ENCODE results near the gene PARVG. TPM values are rescaled to one million over a fixed set of nuclear protein-coding genes. Genes with fewer than 3 reads are reported as not detected.

Gene PARVG
- total and polyA plus RNA-seq, 2 of the 13 experiments (the other 11 are each of a cell fraction or from before 2014, with no cell fraction given): not detected

DNA sequence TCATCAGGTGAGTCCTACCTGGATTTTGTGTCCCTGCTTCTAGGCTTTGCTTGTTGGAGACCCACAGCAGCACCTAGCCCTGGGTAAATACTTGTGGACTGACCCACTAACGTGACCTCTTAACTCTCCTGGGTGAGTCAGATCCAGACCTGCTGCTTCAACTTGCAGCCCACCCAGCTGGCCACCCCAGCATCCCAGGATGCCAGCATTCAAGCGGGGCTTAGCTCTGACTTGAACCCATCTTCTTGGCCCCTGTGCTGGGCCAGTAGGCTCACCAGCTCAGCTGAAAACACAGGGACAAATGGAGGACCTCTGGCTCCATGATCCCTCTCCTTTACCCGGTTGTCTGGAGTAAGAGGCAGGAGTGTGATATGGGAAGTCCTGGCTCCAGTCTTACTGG lies 33.5 kb downstream of the PARVG start (continued):
- TF ChIP-seq KLF13 (CRISPR knock-in tag; IDR thresholded peaks at IDR 0.05) (no peak), HES4 (CRISPR knock-in tag; IDR thresholded peaks at IDR 0.05; ENCODE audit: borderline replicate concordance) (no peak), PAX8 (CRISPR knock-in tag; IDR thresholded peaks at IDR 0.05; ENCODE audit: borderline replicate concordance) (no peak)

DNA sequence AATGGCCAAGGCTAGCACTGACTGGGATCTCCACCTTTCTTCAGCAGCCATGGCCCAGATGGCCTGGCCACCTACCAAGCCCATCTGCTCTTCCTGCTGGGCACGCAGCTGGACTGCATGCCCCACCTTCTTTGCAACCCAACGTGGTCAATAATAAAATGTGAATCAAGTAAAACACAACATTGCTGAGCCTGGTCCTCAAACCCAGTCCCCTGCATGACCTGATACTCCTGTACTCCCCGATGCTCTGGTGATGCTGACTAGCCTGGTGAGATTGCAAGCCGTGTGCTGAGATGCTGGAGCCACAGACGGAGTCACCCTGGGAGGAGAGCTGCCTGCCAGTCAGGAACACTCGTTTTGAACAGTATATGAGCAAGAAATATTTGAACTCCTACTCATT lies 34.0 kb downstream of the PARVG start:
- no peak for ATAC-seq
- 5% methylated on average over 4 of the region's 6 CpGs for WGBS (ENCODE audit: low lambda C conversion rate)

More for the DNA sequence above, 34.0 kb downstream of the PARVG start:
- Histone ChIP-seq H2AFZ (ENCODE audit: low read length) (no peak overlapping the region), H3K9me3 (ENCODE audit: low read length) (no peaks in the 10 kb centered on the region), H3K79me2 (ENCODE audit: insufficient read depth, low read length) (no peaks in the 10 kb centered on the region), H4K20me1 (ENCODE audit: insufficient read depth, low read length) (no peaks in the 10 kb centered on the region), H3K9ac (ENCODE audit: insufficient read depth, low read depth, low read length) (no peak overlapping the region), H3K4me2 (ENCODE audit: low read depth, low read length) (no peak overlapping the region), H3K27me3 (ENCODE audit: control insufficient read depth in 1 of 2, insufficient read depth in 2 of 2, low read length in 2 of 2) (peaks cover 0 to 6% of the 10 kb centered on the region in 2 experiments; a peak in 2 of 5 replicates), H3K36me3 (replicated peaks in 1 of 2; ENCODE audit: control insufficient read depth in 1 of 2, insufficient read depth in 2 of 2, low read length in 2 of 2) (no peaks in the 10 kb centered on the region), H3K4me3 (replicated peaks in 1 of 3; ENCODE audit: insufficient read depth in 1 of 3, low read depth in 2 of 3, low read length in 3 of 3) (no peak overlapping the region), H3K27ac (ENCODE audit: extremely low read length, insufficient read depth, low read length) (no peak overlapping the region), H3K4me1 (ENCODE audit: insufficient read depth, low read length) (no peaks in the 10 kb centered on the region)
- ChIA-PET CTCF (ENCODE audit: low intra/inter-chr PET ratio, low total read pairs) (no interaction called here), POLR2A (no interaction called here)
- in situ Hi-C loops (cut with HindIII; ENCODE audit: extremely low pct_ligation_motif_present, low pct_unique_long_range_greater_than_20kb) (no loop called here), intact Hi-C loops (cut with micrococcal nuclease; ENCODE audit: unreplicated experiment) (no loop called here)
- FAIRE-seq: no peak
- TF ChIP-seq, protein P1, sequence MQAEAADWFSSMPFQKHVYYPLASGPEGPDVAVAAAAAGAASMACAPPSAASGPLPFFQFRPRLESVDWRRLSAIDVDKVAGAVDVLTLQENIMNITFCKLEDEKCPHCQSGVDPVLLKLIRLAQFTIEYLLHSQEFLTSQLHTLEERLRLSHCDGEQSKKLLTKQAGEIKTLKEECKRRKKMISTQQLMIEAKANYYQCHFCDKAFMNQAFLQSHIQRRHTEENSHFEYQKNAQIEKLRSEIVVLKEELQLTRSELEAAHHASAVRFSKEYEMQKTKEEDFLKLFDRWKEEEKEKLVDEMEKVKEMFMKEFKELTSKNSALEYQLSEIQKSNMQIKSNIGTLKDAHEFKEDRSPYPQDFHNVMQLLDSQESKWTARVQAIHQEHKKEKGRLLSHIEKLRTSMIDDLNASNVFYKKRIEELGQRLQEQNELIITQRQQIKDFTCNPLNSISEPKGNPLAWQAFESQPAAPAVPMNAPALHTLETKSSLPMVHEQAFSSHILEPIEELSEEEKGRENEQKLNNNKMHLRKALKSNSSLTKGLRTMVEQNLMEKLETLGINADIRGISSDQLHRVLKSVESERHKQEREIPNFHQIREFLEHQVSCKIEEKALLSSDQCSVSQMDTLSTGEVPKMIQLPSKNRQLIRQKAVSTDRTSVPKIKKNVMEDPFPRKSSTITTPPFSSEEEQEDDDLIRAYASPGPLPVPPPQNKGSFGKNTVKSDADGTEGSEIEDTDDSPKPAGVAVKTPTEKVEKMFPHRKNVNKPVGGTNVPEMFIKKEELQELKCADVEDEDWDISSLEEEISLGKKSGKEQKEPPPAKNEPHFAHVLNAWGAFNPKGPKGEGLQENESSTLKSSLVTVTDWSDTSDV (CRISPR knock-in tag; IDR thresholded peaks at IDR 0.05): no peak
- no peak for TF ChIP-seq ZMYM3 (CRISPR knock-in tag; IDR thresholded peaks at IDR 0.05)
- no peak for TF ChIP-seq KDM5B (CRISPR knock-in tag; IDR thresholded peaks at IDR 0.05; ENCODE audit: borderline replicate concordance)
- no peak for DNase-seq (ENCODE audit: low spot score)
- no TSS peak for BruUV-seq (replicated peaks)
